Stimulated activated effector memory CD8-positive, alpha-beta T cell treated with anti-CD3 and anti-CD28 coated beads, Interleukin-12 subunit alpha, Interleukin-12 subunit beta, amount 100 ng/mL, for 72 hours (primary cell): Measurements from ENCODE around the gene CACNA2D4.

Experiments used
- ATAC-seq: fragments of 150-1000 bp; cut with Tn5 transposase; 2 replicates; pipeline ENCODE4 v1.10.0; 2021
- DNase-seq, 2 donors: peaks; one replicate each; pipeline ENCODE4 v3.0.0; 2021 to 2022; ENCODE audit warnings: low spot score in 2 of 2
- H3K27ac Mint-ChIP-seq: one replicate; pipeline ENCODE4 v1.8.0; 2022; ENCODE audit warnings: mild to moderate bottlenecking, mixed read lengths
- H3K36me3 Mint-ChIP-seq: one replicate; pipeline ENCODE4 v1.8.0; 2022; ENCODE audit warnings: mild to moderate bottlenecking, mixed read lengths
- H3K4me1 Mint-ChIP-seq: one replicate; pipeline ENCODE4 v1.8.0; 2022; ENCODE audit warnings: mixed read lengths
- H3K4me3 Mint-ChIP-seq: one replicate; pipeline ENCODE4 v1.8.0; 2022; ENCODE audit warnings: mild to moderate bottlenecking, mixed read lengths
- H3K9me3 Mint-ChIP-seq: one replicate; pipeline ENCODE4 v1.8.0; 2022; ENCODE audit warnings: mixed read lengths

The CACNA2D4 gene

DNA sequence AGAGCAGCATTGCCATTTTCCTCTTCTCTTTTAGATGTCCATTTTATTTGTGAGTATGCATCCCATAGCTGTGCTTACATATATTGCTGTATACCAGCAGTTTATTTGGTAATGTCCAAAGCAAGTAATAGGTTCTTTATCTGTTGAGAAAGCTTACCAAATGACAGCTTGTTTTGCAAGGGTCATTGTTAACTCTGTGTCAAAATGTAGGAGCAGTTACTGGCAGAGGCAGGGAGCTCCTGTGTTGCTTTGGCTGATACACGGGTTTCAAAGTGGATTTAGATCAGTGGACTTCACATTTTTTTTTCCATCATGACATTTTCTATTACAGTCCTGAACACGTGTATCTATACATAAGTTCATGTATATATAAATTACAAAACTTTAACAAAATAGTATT is 136.2 kb downstream of the CACNA2D4 start:
- no peaks in the 10 kb centered on the region for H3K4me1 Mint-ChIP-seq
- peaks cover 68% of the 10 kb centered on the region for H3K36me3 Mint-ChIP-seq
- DNase-seq, result no peak
- ATAC-seq, result no peak
- no peak overlapping the region for H3K27ac Mint-ChIP-seq
- no peaks in the 10 kb centered on the region for H3K9me3 Mint-ChIP-seq
- H3K4me3 Mint-ChIP-seq, result no peak overlapping the region

GRCh38 chr12:1781772-1782171 is 136.7 kb downstream of the CACNA2D4 start:
- Mint-ChIP-seq H3K4me1 (no peaks in the 10 kb centered on the region), H3K27ac (no peak overlapping the region), H3K4me3 (no peak overlapping the region), H3K36me3 (peaks cover 68% of the 10 kb centered on the region), H3K9me3 (no peaks in the 10 kb centered on the region)
- no peak for ATAC-seq
- DNase-seq, result no peak

- Mint-ChIP-seq H3K4me1 (peaks cover 13% of the 10 kb centered on the region), H3K9me3 (no peaks in the 10 kb centered on the region), H3K36me3 (peaks cover 59% of the 10 kb centered on the region), H3K27ac (no peak overlapping the region), H3K4me3 (no peak overlapping the region)
- ATAC-seq, result no peak
- DNase-seq, result no peak
Measured at GRCh38 chr12:1779783-1780182, 138.7 kb downstream of the CACNA2D4 start.

GRCh38 chr12:1778911-1779310 is 139.5 kb downstream of the CACNA2D4 start:
- DNase-seq (no peak), ATAC-seq (no peak)
- peaks cover 66% of the 10 kb centered on the region for H3K36me3 Mint-ChIP-seq
- no peak overlapping the region for H3K27ac Mint-ChIP-seq
- no peak overlapping the region for H3K4me3 Mint-ChIP-seq
- no peaks in the 10 kb centered on the region for H3K9me3 Mint-ChIP-seq
- peaks cover 13% of the 10 kb centered on the region for H3K4me1 Mint-ChIP-seq

DNA sequence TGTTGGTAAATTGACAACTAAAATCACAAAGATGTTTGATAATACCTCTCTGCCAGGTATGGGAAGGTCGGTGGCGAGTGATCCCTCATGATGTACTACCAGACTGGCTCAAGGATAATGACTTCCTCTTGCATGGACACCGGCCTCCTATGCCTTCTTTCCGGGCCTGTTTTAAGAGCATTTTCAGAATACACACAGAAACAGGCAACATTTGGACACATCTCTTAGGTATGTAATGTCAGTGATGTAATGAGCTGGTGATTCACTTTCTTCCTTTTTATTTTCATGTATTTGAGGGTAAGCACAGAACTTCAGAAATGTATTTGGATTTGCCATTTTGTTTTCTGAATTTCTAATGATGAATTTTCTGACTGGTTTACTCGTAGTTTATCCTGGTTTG is 140.7 kb downstream of the CACNA2D4 start:
- Mint-ChIP-seq H3K4me3 (no peak overlapping the region), H3K9me3 (no peaks in the 10 kb centered on the region), H3K36me3 (peaks cover 66% of the 10 kb centered on the region), H3K27ac (no peak overlapping the region), H3K4me1 (peaks cover 16% of the 10 kb centered on the region)
- no peak for ATAC-seq
- DNase-seq, result no peak

DNA sequence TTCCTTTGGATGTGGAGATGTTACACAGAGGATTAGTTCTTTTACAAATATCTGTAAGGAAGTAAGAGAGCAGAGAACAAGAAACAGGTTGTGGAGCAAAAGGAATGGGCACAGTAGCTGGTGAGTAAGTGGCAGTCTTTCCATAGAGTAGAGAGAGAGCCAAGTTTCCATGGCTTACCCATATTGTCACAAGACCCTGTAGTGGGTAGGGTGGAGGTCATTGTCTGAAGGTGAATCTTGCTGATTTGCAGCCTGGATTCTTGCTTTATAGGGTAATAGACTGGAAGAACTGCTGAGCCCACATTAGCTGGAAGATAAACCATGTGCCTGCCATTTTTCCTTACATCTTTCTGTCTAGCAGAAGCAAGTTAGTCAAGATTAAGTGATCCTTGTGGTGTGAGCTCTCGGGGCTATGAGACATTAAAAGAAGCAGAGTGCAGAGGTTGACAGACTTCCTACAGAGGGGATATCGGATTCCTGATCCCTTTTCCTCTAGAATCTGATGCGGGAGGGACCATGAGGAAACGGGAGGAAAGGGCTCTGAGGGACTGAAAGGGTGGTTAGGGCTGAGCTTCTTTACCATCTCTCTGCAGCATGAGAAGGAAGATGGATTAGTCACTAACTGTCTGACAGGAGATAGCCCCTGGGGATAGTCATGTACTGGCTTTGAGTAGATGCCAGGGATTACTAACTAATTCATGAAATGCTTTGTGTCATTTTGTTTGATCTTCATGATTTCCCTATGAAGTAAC is 142.1 kb downstream of the CACNA2D4 start:
- DNase-seq (no peak), ATAC-seq (no peak)
- H3K4me3 Mint-ChIP-seq, result no peak overlapping the region
- H3K36me3 Mint-ChIP-seq, result peaks cover 64% of the 10 kb centered on the region
- H3K4me1 Mint-ChIP-seq, result peaks cover 18% of the 10 kb centered on the region
- H3K9me3 Mint-ChIP-seq, result no peaks in the 10 kb centered on the region
- H3K27ac Mint-ChIP-seq, result peak overlapping the region; percentile 56

DNA sequence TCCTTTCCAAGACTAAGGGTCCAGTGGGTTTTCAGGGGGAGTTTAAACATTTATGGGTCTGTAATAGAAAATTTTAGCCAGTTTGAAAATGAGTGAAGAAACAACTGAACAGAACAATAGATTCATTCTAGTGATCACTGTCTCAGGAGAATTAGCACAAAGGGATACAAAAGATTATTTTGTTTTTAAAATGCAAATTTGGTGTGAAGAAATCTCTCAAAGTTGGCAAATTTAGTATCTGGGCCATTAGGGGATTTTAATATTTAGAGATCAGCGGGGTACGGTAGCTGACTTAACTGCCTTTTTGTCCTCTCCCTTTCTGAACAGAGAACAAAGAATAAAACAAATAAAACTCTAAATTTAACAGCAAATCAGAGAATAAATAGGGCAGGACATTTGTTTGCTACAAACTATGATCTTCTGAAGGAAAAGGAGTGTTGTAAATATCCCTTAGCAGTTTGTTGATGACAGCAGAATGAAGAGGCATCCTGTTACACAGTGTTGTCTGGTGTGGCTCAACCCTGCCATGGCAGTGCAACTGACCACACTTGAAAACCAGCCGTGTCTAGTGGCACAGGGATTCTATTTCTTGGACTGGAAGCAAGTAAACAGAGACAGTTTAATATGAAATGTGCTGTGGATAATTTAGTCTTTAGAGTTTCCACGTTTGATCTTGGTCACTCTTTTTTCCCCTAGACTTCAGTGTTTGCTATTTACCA is 144.4 kb downstream of the CACNA2D4 start:
- H3K4me3 Mint-ChIP-seq, result no peak overlapping the region
- no peak for ATAC-seq
- H3K9me3 Mint-ChIP-seq, result no peaks in the 10 kb centered on the region
- no peak for DNase-seq
- peaks cover 18% of the 10 kb centered on the region for H3K4me1 Mint-ChIP-seq
- H3K27ac Mint-ChIP-seq, result peak overlapping the region; percentile 45
- H3K36me3 Mint-ChIP-seq, result peaks cover 61% of the 10 kb centered on the region

DNA sequence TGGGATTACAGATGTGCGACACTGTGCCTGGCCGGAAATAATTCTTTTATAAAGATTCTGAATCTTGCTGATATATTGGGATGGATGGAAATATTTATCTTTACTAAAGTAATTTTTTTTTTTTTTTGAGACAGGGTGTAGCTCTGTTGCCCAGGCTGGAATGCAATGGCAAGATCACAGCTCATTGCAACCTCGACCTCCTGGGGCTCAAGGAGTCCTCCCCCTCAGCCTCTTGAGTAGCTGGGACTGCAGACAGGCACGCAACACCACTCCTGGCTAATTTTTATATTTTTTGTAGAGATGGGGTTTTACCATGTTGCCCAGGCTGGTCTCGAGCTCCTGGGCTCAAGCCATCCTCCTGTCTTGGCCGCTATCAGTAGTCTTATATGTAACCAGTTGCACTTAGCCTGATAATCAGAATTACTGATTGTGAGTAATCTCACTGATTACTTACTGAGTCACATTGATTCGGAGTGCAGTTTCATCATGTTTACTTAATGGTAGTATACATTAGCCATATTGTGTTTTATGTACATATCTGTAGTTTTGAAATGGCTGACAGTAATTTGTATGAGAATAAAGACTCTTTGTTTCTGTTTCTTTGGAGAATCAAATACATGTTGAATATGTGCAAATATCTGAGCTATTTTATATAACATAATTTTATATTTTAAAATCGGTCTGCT is 148.5 kb downstream of the CACNA2D4 start:
- ATAC-seq, result no peak
- Mint-ChIP-seq H3K27ac (no peak overlapping the region), H3K36me3 (peaks cover 42% of the 10 kb centered on the region), H3K4me1 (peaks cover 11% of the 10 kb centered on the region), H3K4me3 (no peak overlapping the region), H3K9me3 (no peaks in the 10 kb centered on the region)
- DNase-seq, result no peak

DNA sequence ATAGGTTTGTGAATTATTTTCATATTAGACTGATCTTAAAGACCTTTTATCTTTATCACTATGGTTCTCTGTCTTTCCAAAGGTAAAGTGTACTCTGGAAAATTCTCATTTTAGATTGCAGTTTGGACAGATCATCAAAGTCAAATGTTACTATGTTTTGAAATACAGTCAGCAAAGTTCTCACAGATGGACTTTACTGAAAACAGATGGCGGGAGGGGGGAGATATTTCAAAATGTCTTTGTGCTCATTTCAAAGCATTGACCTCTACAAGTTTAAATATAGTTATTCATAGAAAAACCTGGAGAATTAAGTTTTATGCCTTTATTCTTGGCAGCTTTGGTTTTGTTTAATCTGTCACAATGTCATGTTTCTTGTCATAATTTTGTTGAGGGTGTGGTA is 149.8 kb downstream of the CACNA2D4 start:
- H3K9me3 Mint-ChIP-seq, result no peaks in the 10 kb centered on the region
- peaks cover 30% of the 10 kb centered on the region for H3K36me3 Mint-ChIP-seq
- ATAC-seq (no peak), DNase-seq (no peak)
- H3K4me1 Mint-ChIP-seq, result peaks cover 11% of the 10 kb centered on the region
- H3K4me3 Mint-ChIP-seq, result no peak overlapping the region
- no peak overlapping the region for H3K27ac Mint-ChIP-seq

DNA sequence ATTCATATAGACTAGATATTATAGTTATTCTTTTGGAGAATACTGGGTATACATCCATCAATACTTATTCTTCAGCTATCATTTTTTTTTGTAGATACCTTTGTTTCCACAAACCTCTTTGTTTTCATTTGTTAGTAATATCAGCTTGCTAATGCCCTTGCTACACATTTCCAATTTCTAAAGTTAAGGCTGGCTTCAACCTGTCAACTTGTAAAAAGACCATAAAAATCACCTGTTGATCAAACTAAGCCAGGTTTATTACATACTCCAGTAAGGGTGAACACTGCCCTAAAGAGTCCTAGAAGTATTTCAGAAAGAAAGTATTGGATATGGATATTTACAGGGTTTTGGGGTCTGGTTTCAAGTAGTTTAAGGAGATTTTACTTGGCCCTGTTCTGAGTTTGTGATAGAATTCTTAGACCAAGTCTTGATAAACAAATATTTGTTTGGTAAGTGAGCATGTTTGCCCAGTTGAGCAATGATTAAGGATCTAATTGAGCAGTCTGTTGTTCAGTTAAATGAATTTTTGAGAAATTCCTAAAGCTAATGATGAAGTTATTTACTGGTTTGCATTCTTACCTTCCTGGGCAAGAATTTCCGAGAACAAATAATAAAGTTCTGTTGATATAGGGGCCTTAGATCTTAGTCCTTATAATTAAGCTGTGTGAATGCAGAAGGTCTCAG is 150.9 kb downstream of the CACNA2D4 start:
- Mint-ChIP-seq H3K4me1 (peaks cover 6% of the 10 kb centered on the region), H3K4me3 (no peak overlapping the region), H3K36me3 (peaks cover 20% of the 10 kb centered on the region), H3K27ac (no peak overlapping the region), H3K9me3 (no peaks in the 10 kb centered on the region)
- ATAC-seq (no peak), DNase-seq (no peak)

GRCh38 chr12:1766110-1766509 is 152.3 kb downstream of the CACNA2D4 start:
- Mint-ChIP-seq H3K9me3 (no peaks in the 10 kb centered on the region), H3K4me1 (peaks cover 6% of the 10 kb centered on the region), H3K27ac (no peak overlapping the region), H3K4me3 (no peak overlapping the region), H3K36me3 (peaks cover 19% of the 10 kb centered on the region)
- DNase-seq, result no peak
- no peak for ATAC-seq

DNA sequence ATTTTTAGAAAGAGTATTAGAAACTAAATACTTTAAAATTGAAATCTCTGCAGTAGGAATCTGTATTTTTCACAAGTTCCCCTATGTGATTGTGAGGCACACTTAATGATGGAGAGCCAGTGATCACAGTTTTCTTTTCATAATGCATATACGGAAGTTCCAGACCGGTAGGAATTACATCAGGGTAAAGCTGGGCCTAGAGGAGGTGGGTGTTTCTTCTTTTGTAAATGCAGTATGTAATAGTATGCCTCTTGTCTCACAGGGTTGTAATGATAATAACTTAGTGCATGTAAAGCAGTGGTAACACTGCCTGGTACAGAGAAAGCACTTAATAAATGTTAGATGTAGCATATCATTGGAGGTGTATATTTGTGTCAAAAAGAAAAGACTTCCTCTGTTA is 155.3 kb downstream of the CACNA2D4 start:
- H3K4me3 Mint-ChIP-seq, result no peak overlapping the region
- no peak for ATAC-seq
- no peaks in the 10 kb centered on the region for H3K9me3 Mint-ChIP-seq

GRCh38 chr12:1761857-1762256 is 156.6 kb downstream of the CACNA2D4 start:
- no peak overlapping the region for H3K4me3 Mint-ChIP-seq
- DNase-seq, result no peak
- H3K9me3 Mint-ChIP-seq, result no peaks in the 10 kb centered on the region
- peaks cover 40% of the 10 kb centered on the region for H3K36me3 Mint-ChIP-seq
- peaks cover 6% of the 10 kb centered on the region for H3K4me1 Mint-ChIP-seq
- ATAC-seq, result no peak
- no peak overlapping the region for H3K27ac Mint-ChIP-seq

More for the DNA sequence above, 155.3 kb downstream of the CACNA2D4 start:
- DNase-seq, result no peak
- peaks cover 6% of the 10 kb centered on the region for H3K4me1 Mint-ChIP-seq
- peaks cover 30% of the 10 kb centered on the region for H3K36me3 Mint-ChIP-seq
- peak overlapping the region; percentile 20 for H3K27ac Mint-ChIP-seq

DNA sequence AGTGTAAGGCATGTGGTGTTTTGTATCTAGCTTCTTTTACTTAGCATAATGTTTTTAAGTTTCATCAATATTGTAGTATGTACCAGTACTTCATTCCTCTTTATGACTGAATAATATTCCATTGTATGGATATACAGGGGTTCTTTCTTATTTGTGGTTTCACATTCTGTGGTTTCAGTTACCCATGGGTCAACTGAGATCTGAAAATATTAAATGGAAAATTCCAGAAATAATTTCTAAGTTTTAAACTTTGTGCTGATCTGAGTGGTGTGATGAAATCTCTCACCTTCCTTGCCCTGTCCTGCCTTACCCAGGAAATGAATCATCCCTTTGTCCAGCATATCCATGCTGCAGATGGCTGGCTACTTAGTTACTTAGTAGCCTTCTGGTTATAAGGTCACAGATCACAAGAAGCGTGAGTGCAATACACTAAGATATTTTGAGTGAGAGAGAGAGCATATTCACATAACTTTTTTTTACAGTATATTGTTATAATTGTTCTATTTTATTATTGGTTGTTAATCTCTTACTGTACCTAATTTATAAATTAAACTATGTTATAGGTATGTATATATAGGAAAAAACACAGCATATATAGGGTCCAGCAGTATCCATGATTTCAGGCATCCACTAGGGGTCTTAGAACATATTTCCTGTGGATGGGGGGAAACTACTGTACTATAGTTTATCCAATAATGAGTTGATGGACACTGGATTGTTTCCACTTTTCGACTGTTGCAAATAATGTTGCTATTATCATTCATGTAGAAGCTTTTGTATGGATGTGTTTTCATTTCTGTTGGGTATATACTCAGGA is 157.7 kb downstream of the CACNA2D4 start:
- DNase-seq (no peak), ATAC-seq (no peak)
- Mint-ChIP-seq H3K36me3 (peaks cover 44% of the 10 kb centered on the region), H3K9me3 (no peaks in the 10 kb centered on the region), H3K4me3 (no peak overlapping the region), H3K27ac (no peak overlapping the region), H3K4me1 (peaks cover 4% of the 10 kb centered on the region)

DNA sequence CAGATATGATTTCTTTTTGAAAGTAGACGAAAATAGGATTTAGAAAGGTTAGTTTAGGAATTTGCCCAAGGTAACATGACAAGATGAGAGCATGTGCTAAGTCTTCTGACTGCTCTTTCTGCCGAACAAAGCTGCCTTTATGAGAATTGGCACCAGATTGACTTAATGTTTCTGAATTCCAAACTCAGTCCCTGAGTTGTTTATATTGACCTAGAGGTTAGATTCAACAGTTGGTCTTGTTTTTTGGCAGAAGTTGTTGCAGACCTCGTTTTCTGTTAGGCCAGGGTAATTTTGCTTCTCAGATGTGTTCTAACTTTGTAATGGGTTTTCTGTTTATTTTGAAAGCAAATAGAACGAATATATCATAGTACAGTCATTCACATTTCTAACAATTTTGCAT is 159.6 kb downstream of the CACNA2D4 start:
- ATAC-seq (no peak), DNase-seq (no peak)
- no peak overlapping the region for H3K27ac Mint-ChIP-seq
- H3K9me3 Mint-ChIP-seq, result no peaks in the 10 kb centered on the region
- H3K4me3 Mint-ChIP-seq, result no peak overlapping the region
- H3K36me3 Mint-ChIP-seq, result peaks cover 62% of the 10 kb centered on the region
- no peaks in the 10 kb centered on the region for H3K4me1 Mint-ChIP-seq
